GM18505 (cell line): ENCODE results near the gene RPS15.

Experiments used
- ATAC-seq: cut with Tn5 transposase; IDR thresholded peaks from one replicate; pipeline ENCODE4 v1.9.1; 2021; ENCODE audit not compliant: unreplicated experiment
- POLR2A ChIP-seq: IDR thresholded peaks from 4 replicates; pipeline ENCODE4 v1.6.1; 2011; ENCODE audit warnings: borderline replicate concordance; ENCODE audit not compliant: insufficient read depth, insufficient read length; ENCODE audit errors: extremely low read depth

RPS15 gene

DNA sequence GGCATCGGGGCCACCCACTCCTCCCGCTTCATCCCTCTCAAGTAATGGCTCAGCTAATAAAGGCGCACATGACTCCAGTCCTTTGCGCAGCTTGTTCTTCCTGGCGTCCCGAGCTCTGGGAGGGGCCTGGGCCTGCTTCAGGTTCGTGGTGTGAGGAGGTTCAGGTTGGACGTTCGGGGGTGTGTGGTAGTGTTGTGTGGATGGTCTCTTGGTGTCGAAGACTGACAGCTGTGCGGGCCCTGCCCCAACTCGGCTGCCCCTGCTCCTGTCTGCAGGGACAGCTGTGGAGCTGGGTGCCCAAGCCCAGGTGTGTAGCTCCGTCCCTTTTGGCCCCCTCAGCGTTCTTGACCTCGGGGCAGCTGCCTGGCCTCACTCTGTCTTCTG is 2.2 kb downstream of the RPS15 start:
- no peak for ATAC-seq
- TF ChIP-seq POLR2A = no peak

DNA sequence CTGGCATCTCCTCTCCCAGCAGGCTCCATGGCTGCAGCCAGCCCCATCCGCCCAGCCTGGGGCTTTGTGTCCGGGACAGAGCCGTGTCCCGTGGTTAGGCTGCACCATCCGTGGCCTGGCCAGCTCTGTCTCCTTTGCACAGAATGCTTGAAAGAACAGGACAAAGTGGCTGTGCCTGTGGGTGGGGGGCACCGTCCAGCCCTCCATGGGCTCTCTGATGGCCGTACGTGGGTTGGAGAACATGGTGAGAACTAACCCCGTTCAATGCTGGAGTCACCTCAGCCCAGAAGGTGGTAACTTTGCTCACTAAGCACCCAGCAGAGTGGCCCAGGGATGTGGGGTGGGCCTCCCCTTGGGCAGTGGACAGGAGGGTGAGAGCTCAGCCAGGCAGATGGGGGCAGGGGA is 2.8 kb downstream of the RPS15 start:
- ATAC-seq = no peak
- no peak for TF ChIP-seq POLR2A

DNA sequence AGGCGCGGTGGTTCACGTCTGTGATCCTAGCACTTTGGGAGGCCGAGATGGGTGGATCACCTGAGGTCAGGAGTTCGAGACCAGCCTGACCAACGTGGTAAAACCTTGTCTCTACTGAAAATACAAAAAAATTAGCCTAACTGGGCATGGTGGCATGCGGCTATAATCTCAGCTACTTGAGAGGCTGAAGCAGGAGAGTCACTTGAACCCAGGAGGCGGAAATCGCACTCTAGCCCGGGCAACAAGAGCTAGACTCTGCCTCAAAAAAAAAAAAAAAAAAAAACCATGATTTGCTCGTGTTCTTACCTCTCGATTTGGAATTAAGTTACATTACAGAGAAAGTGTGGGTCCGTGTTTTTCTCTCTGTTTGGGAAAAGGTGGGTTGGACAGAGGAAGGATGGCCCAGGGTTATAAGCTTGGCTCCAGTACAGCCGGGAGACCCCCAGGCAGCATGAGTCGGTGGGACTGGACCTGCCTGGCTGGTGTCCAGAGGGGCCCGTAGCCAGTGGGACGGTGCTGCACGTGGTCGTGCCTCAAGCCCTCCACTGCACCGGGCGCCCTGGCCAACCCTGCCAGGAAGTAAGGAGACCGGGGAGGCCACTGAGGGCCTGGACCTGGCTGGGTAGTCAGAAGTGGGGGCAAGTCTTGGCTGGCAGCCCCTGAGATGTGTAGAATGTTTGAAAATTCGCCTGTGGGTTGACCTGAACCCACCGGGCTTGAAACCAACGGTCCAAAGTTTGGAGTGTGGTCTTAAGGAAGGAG is 3.7 kb downstream of the RPS15 start:
- no peak for ATAC-seq
- no peak for TF ChIP-seq POLR2A

DNA sequence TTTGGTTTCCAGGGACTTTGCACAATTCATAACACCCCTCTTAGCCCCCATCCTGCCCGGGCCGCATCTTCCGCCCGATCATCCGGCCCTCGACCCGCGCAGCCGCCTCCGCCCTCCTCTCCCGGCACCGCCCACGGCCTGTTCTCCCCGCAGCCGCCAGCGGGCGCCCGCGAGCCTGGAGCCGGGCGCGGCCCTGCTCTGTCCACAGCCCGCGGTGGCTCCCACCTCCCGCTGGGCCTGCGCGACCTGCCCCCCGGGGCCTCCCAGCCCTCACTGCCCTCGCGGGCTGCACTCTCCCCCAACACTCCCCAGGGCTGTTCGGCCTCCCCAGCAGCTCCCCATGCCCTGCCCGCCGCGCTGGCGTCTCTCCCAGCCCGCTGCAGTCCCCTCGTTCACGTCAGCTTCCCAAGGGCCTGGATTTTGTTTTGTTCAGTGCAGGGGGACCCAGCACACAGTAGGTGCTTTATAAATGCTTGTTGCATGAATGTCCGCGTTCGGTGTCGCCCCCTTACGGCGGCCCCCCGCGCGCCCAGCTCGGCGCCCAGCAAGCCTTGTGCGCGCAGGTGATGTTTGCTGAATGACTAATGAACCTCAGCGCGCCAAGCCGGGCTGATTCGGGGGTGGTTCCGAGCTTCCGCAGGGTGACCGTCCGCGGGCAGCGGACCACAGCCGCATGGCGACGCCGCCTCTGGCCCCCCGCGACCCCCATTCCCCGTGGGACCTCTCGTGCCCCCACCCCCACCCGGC is 7.2 kb downstream of the RPS15 start:
- TF ChIP-seq POLR2A = no peak
- peak; percentile 57 for ATAC-seq

DNA sequence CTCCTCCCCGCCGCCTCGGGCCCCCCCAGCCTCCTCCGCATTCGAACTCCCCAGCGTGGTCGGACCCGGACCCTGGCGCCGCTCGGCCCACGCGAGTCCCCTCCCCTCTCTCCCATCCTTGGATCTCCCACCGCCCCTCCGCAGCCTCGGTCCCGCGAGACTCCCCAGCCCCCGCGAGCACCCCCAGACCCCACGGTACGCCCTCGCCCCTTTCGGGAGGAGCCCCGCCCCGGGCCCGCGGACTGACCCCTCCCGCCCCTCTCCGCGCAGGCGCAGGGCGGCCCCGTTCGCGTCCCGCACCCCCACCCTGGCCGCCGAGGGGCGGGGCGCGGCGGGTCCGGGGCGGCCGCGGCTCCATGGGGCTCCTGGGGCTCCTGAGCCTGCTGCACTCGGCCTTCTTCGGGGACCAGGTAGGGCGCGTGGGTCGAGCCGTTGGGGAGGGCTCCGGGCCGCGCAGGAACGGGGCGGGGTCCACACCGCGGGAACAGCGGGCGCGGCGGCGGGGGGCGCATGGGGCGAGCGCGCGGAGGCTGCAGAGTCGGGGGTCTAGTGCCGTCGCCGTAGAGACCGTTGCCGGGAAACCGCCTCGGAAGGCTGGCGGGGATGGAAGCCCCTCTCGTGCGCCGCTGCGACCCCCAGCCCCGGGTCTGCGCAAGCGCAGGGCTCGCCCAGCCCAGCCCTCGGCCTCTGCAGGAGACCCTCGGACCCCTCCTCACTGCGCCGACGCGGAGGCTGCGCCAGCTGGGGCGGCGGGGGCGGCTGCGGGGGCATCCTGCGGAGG is 7.9 kb downstream of the RPS15 start:
- ATAC-seq = no peak
- no peak for TF ChIP-seq POLR2A

DNA sequence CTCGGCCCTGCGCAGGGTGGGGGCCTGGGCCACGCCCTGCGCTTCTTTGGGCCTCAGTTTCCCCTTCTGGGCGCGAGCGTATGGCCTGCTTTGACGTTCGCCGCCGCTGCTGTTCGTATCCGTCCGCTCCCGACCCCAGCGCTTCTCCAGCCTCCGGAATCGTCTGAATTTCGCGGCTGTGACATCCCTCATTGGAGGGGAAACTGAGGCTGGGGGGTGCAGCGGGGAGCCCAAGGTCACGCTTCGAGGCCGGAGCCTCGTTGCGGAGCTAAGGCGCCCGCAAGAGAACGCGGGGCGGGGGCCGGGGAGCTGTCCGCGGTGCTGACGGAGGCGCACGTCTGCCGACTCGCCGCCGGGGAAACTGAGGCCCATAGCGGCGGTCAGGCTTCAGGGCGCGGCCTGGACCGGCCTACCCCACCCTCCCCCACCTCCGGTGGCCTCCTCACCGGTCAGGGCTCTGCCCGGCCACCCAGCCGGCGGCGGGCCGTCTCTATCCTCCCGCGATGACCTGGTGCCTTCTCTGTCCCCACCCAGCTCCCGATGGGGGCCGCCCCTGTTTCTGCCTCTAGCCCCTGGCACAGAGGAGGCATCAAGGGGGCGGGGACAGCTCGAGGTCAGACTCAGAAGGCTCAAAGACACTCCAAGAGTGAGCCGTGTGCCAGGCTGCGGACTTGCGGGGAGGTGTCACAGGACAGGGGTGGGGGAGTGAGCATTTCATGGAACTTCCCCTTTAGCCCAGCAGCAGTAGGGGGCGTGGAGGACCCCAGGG is 8.7 kb downstream of the RPS15 start:
- no peak for TF ChIP-seq POLR2A
- ATAC-seq = no peak

DNA sequence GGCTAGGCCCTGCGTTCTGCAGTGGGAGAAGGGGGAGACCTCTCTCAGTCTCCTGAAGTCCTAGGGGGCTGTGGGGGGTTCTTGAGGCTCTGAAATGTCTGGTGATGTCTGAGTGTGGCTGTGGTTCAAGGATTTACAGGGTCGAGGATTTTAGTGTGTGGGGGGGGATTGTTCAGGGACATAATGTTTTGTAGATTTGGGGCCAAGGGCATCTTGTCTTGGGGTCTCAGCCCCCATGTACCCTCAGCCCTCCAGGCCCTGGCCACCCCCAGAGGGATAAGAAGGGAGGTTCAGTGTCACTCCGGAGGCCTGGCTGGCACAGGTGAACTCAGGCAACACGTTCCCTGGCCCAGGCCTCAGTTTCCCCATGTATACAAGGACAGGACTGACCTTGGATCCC is 9.3 kb downstream of the RPS15 start:
- no peak for ATAC-seq
- TF ChIP-seq POLR2A = no peak

DNA sequence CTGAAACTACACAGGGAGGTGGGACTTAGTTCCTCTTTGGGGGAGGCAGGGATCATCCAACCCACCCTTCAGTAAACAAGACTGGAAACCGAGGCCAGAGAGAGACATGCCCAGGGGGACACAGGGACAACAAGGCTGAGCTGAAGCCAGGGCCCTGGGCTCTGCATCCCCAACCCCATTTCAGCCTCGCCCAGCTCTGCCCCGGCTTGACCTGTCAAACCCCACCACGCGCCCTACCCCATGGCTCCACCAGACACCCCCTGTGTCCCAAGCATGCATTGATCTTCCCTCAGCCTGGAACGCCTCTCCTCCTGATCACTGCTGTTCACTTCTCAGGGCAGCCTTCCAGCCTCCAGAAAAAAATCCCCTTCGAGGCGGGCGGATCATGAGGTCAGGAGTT is 9.7 kb downstream of the RPS15 start:
- no peak for ATAC-seq
- no peak for TF ChIP-seq POLR2A

DNA sequence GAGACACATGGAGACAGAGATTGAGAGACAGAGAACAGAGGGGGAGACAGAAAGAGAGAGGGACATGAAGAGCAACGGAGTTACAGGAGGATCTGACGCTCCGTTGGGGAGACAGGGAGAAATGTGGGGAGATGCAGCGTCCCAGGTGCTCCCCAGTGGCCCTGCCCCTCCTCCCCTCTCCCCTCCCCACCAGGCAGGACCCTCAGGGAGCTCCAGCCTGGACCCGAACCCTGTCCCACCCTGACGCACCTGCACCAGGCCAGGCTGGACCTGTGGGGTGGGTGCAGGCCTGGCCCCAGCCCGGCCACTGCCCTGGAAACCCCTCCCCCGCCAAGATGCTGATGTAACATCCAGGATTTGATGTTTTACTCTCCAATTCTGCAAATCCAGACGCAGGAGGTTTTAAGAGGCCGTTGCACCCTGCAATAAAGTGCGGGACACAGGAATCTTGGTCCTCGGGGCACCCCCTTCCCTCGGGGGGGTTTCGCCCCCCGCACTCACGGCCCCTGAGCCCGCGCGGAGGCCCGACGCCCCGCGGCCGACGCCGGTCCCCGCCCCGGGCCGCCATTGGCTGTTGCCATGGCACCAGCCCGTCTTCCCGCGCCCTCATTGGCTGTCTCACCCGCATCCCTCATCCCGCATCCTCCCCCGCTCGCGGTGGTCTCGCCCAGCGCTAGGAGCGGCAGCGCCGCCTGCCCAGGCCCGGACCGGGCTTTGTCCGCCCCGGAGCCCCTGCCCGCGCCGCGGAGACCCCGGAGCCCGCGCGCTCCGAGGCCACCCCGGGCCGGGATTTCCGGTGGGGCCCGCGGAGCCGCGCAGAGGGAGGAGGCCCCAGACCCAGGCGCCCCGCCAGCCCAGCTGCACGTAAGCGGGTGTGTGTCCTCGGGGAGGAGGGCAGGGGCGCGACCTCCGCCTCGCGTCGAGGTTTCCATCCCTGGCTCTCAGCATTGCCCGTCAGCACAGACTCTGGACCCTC is 11.6 kb downstream of the RPS15 start, which contains the start of gene APC2:
APC2 (plus strand) TSS at position 655 of the 976 bp plus-strand sequence. CDS start 2,881 bp downstream, outside the sequence.
- TF ChIP-seq POLR2A = no peak
- no peak for ATAC-seq

DNA sequence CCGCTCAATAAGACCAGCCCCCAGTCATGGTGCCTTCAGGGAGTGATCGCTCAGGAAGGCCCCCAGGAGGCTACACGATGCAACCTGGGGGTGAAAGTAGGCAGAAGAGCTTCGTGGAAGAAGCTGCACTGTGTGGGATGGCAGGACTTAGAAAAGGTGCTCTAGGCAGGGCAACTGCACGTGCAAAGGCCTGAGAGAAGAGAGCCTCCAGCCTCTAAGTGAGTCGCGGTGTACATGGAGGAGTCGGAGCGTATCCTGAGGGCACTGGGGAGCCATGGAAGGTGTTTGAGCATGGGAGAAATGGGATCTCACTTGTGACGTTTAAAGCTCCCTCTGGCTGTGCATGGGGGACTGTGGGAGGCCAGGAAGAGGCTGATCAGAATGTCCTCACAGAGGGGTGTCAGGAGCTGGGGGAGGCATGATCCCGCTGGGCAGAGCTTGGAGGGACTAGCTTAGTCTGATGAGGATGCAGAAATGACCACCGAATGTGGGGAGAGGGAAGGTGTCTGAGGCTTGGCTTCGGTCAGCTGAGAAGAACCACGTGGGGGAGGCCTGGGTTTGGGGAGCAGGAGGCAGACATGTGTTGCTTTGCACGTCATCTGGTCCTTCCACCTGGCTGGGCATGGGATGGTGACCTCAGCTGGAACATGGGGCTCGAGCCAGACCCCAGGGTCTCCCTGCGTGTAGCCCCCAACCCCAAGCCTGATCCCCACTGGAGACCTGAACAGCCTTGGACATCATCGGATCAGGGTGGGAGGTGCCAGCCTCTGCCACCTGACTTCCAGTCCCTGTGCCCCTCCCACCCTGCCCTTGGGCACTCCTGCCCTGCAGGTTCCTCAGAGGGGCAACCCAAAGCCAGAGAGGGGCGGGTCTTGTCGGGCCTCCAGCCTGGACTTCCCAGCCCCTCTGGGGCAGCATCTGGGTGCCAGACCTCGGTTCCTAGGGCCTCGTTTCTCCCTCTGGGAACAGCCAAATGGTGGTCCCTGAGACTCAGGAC is 12.8 kb downstream of the RPS15 start:
- no peak for TF ChIP-seq POLR2A
- no peak for ATAC-seq
